Measurements from ENCODE around the gene USP24.

USP24 gene

GRCh38 chr1:55155522-55155921 lies 59.6 kb downstream of the USP24 start:
- no peak for DNase-seq

GRCh38 chr1:55154616-55155015 lies 60.5 kb downstream of the USP24 start:
- DNase-seq: no peak

GRCh38 chr1:55153031-55153430 lies 62.1 kb downstream of the USP24 start:
- DNase-seq: no peak

DNA sequence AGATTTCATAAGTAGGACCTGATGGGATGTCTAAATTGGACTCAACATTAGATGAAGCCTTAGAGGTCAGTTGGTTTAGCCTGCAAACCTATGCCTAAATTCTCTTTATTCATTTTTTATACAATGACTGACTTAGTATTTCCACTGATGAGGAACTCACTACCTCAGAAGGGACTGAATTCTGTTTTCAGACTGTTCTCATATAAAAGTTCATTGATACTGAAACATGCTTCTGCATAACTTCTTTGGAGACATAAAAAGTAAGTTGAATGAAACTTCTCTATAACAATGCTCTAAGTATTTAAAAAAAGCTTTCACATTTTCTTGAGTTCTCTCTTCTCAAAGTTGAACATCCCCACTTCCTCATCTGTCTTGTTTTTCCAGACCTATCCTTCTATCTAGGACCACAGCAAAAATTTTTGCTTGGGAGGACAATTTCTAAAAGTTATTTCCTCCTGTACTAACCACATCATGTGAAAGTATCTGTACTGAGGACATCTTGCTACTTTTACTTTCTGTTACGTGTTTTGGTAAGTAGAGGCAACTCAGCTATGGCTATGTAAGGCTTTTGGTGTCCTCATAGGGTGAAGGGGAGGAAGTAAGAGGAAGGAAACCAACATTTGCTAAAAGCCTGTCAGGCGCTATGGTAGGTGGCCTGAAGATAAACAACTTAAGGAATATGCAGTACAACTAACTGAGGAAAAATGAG lies 64.1 kb downstream of the USP24 start:
- DNase-seq: no peak

DNA sequence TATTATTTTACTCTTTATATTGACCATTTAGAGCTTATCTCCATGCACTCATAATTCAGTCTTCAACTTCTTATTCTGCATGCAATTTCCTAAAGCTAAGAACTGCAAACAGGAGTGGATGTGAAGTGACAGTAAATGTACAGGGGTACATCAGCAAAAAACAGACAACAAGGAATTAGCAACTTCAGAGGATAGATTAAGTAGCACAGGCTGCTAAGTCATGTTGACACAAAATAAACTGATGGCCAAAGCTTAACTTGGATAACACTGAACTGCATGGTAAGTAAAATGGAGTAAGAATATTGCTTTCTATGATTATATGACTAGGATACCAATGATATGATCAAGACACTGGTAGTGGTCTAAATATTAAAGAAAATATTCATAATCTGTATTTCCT lies 66.5 kb downstream of the USP24 start:
- DNase-seq: no peak

DNA sequence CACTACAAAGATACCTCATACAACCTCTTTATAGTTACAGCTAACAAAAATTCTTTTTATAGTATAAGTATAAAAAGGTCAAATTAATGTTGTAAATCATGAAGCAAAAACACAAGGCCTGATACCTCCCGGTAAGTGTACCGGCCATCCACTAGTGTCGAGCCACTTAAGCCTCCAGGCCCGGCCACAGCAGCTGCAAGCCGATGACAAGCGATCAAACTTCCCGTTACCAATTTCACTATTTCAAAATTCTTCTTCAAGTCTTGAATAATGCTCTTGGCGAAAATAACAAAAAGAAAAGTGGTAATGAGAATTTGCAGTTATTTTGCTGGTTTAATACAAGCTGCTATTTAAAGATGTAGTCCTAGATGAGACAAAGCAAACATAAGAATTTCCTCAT lies 67.6 kb downstream of the USP24 start:
- no peak for DNase-seq

DNA sequence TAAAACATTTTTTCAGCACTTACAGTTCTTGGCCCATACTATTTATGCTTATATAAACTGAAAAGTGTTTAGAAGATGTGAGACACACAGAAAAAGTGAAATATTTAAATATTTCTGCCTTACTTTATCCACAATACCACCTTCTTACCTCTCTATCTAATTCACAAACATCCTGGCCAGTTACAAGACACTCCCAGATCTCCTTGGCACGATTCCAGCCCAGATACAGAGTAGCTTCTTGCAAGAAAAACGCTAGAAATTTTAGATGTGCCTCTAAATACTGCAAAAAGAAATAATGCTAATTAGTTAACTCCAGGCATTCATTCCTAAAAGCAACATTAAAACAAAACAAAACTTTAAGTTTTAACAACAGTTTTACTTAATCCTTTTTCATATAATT lies 68.4 kb downstream of the USP24 start:
- DNase-seq: no peak

- DNase-seq: no peak
Observed at GRCh38 chr1:55144886-55145285, 70.3 kb downstream of the USP24 start.

GRCh38 chr1:55143684-55144083 lies 71.5 kb downstream of the USP24 start:
- DNase-seq: peak in 1 of 2 experiments; percentile 4

DNA sequence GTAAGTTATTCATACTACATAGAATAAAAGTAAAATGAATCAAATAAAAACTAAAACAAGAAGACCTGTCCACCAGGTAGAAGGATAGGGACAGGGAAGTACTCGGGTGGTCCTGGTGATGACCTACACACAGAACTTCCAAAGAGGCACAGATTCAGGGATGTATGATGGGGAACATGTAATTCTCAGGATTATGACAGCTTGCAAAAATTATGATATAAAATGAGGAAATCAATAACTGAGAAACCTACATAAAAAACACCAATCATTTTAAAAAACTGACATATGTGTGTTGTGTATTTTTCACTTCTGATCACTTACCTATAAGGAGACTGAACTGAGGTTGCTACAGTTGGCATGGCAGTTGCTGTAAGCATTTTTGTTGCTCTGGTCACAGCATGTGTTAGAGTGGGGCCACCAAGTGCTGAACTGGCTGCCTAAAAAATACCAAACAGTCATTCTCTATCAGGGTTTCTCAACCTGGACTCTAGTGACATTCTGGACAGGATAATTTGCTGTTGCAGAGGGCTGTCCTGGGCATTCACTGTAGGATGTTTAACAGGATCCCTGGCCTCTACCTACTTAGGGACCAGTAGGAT lies 73.8 kb downstream of the USP24 start:
- no peak for DNase-seq

GRCh38 chr1:55140546-55140983 lies 74.6 kb downstream of the USP24 start:
- DNase-seq: peak in 1 of 2 experiments; percentile 12

DNA sequence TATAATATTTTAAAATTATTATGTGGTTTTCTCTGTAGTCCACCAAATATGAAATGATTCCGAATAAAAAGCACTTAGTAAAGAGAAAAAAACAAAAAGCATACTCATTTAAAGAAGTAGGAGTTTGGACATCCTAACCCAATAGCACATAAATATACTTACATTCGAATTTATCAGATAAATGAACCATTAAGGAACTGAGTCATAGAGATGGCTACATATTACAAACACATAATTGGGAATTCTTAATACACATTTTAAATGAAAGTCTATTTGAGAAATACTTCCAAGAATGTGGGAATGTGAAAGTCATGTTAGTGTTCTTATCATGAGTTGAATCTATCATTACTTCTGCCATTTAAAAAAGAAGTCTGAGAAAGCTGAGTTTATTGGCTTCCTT lies 75.0 kb downstream of the USP24 start:
- no peak for DNase-seq

DNA sequence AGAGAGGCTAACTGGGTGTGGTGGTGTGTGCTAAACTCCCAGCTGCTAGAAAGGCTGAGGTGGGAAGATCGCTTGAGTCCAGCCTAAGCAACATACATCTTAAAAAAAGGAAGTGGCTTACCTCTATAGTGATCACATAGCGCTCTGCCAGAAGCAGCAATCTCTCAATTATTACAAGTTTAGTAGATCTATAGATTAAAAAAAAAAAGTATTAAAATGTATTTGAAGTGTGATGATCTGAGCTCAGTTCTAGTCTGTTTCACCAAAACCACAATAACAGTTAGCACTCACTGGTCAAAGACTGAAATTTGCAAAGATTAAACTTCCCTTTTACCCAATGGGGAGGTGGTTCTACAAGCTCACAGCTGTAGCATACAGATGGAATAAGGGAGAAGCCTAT lies 76.3 kb downstream of the USP24 start:
- DNase-seq: no peak

DNA sequence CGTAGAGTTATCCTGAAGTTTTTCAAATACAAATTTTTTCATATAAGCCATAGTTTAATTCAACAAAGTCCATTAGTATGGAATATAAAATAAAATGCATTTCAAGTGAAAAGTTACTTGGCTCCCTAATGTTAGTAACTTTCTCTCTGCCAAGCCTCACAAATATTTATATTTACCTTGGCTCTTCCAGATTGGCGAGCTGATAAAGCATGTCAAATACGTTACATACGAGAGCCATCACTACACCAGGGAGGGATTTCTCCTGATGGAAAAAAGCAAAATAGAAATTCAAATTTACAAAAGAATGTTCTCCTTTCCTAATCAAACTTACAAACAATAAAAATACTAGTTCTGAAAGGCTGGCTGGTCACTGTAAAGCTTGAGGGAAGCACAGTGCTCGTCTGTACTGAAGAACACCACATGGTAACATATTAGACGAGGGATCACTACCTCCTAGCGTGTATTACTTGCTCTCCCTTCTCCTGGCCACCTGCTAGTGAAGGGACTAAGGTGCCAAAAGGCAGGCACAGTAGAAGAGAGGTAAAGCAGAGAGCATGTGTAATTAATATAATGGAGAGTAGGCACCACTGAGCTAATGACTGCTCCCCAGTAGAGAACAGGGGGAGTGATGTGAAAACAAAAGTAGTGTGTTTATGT lies 80.9 kb downstream of the USP24 start:
- DNase-seq: no peak

DNA sequence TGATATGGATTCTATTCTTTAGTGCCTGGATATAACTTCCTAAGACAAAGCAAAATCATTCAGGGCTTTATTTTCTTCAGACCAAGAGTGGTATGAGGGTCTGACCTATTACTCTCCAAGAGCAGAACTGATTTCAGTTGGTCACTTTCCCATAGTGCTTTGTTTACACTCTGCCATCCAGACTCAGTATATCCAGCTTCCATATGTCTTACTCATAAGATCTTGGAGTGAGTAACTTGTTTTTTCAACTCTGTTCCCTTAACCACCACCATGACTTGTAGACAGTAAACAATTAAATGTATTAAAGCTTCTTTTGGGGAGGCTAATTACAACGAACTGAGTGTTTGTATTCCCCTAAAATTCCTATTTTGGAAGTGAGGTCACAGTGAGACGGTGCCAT lies 83.4 kb downstream of the USP24 start:
- no peak for DNase-seq

- DNase-seq: no peak
Observed at GRCh38 chr1:55131218-55131617, 83.9 kb downstream of the USP24 start.

DNA sequence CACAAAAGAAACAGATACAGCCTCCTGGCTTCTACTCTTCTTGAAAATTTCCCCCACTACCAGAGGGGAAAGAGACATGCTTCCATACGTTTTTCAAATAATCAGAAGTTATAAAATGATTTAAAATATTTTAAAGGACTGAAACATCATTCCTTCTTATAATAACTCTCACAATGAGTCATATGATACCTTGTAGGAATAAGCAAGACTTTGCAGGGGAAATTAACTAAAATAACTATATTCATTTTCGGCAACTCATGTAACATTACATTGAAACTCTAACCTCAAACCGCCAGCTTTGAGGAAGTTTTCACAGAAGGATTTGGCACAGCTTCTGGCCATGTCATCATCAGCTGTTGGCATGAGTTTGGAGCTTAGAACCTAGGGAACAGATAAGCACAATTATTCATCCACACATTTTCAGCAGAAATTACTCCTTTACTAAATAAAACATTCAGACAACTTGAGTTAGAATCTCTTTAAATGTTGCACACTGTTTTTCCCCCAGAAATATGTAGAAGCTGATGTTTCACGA lies 85.9 kb downstream of the USP24 start:
- DNase-seq: no peak

GRCh38 chr1:55128418-55128995 lies 86.7 kb downstream of the USP24 start:
- DNase-seq: no peak

- no peak for DNase-seq
Observed at GRCh38 chr1:55127827-55128343, 87.3 kb downstream of the USP24 start.

DNA sequence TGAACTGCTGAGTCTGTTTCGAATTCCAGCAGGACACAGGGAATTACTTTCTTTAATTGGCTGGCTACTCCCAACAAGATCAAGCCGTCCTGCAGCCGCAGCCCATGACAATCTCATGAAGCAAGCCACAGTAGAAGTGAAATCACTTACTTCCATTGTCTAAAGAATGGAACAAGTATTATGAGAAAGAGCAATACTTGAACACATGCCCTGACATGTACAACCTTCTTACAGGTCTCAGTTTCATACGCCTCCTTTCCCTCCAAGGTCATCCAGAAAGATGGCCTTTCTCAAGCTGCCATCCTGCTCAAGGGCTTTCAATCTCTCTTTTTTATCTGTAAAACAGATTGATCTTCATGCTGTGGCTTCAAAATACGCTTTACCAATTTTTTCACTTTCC lies 90.7 kb downstream of the USP24 start:
- no peak for DNase-seq

DNA sequence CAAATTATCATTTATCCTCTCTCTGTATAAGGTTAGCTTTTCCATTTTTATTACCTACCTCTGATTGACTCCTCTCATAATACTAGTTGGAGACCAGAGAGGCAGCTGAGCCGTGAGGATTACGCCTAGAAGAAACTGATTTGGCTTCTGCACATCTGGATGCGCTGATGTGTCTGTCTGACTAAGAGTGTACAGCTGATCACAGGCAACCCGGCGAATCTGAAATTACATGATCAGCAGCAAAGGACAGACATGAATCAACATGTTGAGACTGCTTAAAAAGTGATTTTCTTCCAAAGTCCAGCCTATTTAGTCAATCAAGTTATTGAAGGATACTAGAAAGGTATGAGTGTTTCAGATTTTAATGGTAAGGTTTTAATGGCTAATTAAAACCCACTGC lies 94.6 kb downstream of the USP24 start:
- no peak for DNase-seq

GRCh38 chr1:55118651-55119329 lies 96.4 kb downstream of the USP24 start:
- no peak for DNase-seq

- DNase-seq: no peak
Observed at GRCh38 chr1:55117941-55118340, 97.2 kb downstream of the USP24 start.

All from NCI-H1930 (cell line).